HT1080 (cell line): ENCODE data around the gene GRK5. TPM values are rescaled to one million over a fixed set of nuclear protein-coding genes. Genes with fewer than 3 reads are reported as not detected.

Source experiments
- DNase-seq: peaks from one replicate; pipeline ENCODE4 v3.0.0-alpha.2; 2015; ENCODE audit warnings: low read depth
- total RNA-seq: library from RNA; depleted of rRNA; stranded (reverse); fragments of >200 nt; shearing (Covaris generic); gene quantifications from 2 replicates; pipeline ENCODE4 v1.2.3, GENCODE V29; 2014

GRK5 gene
- total RNA-seq, 1 experiment from 2014 or later, result 11.4 TPM

DNA sequence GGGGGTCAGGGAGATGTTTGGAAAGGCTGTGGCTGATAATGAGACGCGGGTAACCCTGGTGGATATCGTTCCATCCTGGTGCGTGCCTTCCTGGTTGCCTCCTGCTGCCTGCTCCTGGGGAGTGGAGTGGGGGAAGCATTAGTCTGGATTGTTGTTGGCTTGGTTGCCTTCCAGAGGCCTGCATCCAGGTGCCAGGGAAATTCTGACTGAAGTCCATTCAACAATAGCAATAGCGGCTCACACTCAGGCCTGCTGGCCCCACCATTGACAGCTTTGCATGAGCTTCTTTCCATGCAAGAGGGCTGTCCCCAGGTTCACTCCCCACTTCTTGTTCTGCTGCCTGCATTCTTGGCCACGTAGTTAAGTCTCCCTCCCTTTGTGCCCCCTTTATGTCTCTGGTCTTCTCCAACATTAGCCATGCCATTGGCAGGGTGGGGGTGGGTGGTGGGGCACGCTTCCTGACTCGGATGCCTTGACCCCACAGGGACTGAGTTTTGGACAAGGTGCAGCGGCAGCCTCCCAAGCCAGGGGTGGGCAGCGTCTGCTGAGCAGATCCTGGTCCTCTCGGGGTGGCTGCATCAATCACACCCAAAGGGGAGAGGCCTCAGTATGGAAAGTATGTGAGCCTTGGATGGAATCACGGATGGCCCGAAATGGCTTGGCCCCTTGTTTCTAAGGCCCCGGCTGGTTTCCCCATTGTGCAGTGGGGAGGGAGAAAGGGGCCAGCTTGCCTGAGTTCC lies 150.2 kb downstream of the GRK5 start:
- DNase-seq, result no peak

DNA sequence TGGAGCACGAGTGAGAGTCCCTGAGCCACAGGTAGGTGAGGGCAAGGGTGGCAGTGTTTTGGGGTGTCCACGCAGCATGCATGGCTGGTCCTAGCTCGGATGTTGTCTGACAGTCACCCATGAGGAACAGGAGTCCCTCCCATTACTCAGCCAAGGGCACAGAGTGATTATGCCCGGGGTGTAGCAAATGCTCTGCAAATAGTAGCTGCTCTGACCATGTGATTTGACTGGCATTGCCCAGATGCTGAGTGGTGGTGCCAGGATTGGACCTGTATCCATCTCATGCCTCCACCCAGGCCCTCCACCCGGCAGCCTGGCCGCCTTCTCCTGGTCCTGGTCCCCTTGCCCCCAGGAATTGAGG lies 150.8 kb downstream of the GRK5 start:
- no peak for DNase-seq

DNA sequence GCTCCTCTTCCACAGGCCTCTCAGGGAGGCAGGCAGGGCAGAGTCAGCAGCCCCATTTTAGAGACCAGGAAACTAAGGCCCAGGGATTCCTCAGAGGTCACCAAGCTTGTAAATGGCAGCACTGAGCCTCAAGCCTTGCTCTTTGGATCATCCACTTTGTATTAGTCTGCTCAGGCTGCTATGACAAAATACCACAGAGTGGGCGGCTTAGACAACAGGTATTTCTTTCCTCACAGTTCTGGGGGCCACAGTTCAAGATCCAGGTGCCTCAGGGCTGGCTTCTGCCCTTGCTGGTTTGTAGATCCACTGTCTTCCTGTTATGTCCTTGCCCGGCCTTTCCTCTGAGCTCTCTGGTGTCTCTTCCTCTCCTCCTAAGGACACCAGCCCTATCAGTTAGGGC lies 151.2 kb downstream of the GRK5 start:
- DNase-seq, result no peak

DNA sequence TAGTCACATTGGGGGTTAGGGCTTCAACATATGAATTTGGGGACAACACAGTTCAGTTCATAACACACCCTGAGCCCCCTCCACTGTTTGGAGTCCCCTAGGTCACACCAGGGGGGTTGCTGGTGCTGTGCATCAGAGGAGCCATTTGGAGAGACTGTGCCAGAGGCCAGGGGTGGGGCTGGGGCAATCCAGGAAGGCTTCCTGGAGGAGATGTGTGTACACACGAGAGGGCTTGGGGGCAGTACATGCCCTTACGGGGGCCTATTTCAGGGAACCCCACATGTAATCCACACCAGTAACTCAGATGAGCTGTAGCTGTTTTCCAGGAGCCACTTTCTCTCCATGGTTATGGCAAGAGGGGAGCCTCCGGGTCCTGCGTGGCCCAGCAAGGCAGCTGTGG lies 151.7 kb downstream of the GRK5 start:
- DNase-seq, result no peak

DNA sequence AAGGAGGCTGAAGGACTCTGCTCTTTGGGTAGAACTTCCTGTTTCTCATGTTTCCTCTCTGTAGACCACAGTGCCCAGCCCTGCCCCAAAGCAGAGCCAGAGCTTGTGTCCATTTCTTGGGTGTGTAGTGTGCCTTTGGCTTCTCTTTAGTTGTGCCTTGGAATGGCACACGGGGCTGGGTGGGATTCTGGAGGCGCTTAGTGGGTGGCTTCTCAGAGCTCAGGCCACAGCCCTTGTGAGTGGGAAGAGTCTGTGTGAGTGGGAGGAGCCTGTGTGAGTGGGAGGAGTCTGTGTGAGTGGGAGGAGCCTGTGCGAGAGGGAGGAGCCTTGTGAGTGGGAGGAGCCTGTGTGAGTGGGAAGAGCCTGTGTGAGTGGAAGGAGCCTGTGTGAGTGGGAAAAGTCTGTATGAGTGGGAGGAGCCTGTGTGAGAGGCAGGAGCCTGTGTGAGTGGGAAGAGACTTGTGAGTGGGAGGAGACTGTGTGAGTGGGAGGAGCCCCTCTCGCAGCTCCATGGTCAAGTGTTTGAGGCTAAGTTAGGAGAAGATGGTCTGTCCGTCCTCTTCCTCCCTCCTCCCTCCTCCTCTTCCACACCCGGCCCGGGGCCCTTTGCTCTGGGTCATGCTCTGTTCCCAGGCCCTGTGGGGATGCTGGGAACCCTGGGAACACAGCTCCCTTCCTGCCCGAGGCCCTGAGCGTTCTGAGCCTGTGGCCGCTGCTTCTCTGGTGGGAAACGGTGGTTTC lies 153.0 kb downstream of the GRK5 start:
- no peak for DNase-seq

DNA sequence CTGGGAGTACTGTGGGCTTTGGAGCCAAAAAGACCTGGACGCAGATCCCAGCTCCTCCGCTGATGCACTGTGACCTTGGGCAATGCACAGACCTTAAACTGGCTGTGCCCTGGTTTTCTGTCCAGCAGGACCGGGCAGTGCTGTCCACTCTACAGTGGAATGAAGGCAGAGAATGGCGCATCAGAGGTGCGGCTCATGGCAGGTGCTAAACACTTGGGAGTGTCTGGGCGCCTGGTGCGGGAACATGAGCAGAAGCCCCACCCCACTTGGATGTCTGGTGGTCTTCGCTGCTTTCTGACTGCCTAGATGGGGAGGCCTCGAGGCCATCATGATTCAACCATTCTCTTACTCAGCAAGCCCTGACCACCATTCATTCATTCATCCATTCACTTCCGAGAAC lies 153.7 kb downstream of the GRK5 start:
- no peak for DNase-seq

DNA sequence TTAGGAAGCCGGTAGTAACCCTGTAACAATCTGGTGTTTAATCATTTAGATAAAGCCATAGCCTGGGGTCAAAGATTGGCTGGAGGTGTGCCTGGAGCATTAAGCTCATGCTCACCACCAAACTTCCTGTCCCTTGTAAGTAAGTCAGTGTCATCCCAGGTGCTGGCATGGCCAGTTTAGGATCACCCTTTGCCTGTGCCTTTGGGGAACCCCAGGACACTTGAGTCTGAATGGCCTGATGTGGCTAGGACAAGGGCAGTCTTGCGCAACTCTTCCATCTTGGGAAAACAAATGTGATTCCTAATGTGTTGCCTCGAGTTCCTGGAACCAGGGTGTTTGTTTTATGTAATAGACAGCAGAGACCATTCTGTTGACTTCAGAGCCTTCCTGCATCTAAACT lies 154.8 kb downstream of the GRK5 start:
- no peak for DNase-seq

DNA sequence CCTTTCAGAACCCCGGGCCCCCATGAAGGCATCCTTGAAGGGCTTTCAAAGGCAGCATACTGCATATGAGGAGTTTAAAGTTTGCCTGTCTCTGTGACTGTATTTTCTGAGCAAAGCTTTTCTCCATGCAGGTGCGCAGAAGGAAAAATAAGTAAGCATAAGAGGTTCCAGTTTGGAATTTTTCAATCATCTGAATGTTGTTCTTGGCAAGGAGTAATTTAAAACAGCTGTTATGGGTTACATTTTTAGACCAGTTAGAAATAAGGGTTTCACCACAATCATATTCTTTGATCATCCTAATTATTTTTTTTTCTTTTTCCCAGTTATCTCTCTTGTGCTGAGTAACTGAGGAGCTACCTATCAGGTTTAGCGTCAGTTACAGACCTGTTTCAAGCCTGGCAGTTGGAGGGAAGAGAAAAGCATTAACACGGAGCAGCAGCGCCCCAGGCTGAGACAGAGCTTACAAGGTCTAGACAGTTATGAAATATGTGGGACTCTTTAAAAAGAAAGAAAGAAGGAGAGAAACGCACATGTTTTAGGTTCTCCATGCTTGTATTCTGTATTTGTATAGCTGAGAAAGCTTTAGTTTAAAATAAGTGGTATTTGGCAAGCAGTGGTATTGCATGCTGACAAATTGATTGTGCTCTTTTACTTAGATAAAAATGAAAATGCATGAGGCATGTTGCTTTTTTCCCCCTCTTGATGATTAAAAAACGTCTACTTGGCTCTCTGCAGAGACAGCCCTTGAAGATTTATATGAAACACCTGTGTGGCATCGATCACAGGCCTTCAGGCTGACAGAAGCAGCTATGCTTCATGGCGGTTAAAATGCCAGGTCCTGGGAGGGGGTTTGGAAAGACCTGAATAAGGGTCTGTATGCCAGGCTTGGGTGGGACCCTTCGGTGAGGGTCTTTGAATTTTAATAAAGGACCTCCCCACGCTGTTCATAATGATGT lies 157.6 kb downstream of the GRK5 start:
- DNase-seq, result no peak

DNA sequence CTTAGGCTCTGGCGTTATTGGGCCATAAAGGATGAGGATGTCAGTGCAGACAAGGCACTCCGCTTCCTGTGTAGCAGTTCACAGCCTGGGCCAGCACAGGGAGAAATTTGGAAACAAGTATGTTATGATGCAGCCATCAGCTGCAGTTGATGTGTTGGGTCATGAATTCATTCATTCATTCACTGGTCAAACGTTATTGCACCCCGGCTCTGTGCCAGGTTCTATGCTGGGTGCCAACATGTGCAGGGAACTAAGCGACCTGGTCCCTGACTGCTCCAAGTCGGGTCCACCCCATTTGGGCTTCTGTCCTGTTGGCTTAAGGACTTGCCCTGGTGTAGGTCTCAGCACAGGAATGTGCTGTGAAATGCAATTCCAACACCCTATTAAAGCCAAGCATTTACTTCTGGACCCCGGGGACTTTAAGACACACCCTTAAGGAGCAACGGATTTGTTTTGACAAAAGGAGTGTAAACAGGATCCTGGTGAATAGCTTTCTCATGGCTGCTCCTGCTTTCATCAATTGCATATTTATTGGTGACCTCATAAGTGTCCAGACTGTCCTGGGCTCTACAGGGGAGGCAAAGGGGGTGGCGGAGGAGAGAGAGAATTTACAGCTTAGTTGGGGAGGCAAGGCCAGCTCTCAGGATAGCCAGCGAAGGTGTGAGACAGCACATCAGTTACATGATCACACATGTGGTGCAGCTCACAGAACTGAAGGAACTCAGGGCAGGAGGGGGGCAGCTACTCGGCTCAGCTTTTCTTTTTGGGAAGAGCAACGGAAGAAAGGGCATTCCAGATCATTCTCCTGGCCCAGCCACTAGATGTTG lies 158.6 kb downstream of the GRK5 start:
- DNase-seq, result no peak

DNA sequence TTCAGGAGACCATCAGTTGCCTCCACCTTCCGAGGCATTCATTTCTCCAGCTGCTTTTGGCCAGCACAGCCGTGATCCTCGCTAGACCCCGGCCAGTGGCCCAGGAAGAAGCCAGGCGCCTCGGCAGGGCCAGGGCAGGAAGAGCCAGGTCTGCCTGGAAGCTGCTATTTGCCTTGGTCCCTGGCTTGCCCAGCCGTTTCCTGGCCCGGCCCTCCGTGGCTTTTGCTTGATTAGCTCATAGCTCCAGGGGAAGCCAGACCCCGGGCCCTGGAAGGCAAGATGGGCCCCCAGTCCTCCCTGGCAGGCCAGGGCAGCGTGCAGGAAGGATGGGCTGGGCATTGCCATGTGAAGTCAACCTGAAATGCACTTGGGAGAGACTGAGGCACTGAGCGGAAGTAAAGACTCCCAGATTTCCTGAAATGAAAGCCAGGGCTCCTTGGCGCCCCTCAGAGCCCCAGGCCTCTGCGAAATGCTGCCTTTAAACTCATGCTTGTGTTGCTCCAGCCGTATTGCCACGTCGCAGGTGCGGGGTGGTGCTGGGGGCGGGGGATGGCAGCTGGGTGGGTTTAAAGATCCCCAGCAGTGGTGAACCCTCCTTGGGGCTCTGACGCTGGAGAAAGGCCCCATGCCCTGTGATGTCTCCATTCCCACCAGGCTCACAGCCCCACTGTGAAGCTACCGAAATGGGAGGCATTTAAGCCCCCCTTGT lies 160.6 kb downstream of the GRK5 start:
- no peak for DNase-seq

DNA sequence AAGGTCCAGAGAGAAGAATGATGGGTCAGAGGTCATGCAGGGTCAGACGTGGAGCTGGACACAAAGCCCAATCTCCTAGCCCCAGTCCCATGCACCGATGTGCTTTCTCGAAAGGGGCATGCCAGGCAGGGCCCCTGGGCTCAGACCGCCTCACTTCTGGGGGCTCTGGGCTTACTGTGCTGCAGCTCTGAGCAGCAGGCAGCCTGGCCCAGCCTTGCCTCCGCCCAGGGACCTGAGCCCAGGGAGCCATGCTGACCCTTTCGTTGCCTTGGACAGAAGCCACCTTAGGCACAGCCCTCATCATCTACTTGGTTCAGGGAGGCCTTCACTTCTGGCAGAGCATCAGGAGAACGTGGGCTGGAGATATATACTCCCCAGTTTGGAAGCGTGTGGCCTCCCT lies 161.2 kb downstream of the GRK5 start:
- no peak for DNase-seq

DNA sequence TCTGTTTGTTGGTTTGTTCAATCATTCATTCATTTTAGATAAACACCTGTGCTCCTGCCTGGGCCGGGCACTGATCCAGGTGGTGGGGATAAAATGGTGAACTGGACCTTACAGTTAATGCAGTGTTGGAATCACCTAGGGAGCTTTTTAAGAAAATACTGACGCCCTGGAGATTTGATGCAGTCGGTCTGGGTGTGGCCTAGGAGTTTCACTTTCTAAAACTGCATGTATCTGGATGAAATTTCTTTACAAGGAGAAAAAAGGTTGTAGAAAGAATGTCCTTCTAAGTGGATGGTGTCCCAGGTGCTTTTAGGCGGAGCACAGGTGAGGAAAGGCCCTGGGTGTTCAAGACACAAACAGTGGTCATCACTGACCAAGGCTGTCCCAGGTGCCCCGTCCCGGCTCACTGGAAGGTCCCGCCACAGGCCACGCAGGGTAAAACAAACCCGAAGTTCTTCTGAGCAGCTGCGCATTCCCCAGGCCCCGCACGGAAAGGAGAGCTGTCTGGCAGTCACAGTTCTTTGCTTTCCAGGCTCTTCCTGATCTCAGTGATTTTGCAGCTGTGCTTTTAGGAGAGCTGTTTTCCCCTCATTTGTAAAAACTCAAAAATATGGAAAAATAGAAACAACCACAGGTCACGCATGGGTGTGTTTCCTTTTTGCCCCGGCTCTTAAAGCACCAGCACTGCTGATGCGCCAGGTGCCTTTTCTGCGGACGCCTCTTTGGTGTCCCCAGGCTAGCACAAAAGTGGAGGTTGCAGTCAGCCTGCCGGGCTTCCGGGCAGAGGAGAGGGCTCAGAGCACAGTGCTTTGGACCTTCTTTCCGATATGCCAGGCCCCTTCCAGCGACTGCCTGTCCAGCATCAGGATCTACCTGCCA lies 161.9 kb downstream of the GRK5 start:
- DNase-seq, result no peak

DNA sequence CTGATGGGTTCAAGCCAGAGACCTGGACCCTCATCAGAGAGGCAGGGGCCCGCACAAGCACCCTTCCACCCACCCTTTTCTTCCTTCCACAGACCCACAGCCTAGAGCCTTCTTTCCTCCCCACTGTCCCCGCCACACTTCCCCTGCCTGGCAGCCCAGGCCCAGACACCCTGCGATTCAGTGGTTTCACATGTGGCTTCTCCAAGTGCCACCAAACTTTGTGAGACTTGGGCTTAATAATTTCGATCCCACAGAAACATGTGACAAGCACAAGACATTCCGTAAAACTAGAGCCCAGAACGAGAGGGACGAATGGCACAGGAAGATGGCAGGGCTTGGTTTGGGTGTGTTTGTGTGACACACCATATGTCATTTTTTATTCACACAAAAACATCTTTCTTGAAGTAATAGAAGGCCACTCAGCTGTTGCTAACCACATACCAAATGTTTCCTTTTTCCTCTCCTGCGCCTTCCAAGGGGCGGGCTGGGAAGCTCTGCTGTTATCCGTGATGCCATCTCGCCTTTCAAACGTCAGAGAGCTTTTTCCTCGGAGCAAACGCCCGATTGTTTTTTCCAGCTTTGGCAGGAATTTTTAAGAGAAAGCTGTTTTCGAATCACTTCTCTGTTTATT lies 162.9 kb downstream of the GRK5 start:
- DNase-seq, result no peak

DNA sequence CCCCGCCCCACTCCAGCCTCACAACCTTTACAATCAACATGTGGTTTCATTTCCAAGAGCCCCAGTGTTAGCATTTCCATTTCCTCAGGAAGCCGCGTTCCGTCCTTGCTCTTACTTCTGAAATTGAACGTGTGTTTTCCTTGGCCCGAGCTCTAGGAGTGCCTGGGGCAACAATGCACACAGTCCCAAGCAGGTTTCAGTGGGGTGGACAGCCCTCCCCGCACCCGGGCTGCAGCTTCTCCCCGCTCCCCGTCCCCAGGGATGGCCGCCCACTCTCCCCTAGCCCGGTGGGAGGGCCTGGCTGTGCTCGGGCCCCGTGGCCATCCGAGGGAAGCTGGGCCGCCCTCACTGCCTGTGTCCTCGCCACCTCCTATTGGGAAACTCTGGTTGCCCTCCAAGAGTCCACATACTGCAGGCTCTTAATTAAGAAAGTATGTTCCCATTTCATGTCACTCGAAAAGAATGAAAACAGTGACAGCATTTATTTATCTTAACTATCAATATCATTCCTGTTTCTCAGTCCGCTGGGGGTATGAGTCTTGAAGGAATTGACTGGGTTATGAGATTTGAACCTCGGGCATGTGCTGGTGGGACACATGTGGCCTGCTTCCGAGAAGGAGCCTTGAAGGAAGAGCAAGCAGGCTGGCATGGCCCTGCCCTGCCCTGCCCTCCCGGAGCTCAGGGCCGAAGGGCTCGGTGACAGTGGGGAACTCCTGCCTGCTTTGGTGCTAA lies 163.8 kb downstream of the GRK5 start:
- no peak for DNase-seq

DNA sequence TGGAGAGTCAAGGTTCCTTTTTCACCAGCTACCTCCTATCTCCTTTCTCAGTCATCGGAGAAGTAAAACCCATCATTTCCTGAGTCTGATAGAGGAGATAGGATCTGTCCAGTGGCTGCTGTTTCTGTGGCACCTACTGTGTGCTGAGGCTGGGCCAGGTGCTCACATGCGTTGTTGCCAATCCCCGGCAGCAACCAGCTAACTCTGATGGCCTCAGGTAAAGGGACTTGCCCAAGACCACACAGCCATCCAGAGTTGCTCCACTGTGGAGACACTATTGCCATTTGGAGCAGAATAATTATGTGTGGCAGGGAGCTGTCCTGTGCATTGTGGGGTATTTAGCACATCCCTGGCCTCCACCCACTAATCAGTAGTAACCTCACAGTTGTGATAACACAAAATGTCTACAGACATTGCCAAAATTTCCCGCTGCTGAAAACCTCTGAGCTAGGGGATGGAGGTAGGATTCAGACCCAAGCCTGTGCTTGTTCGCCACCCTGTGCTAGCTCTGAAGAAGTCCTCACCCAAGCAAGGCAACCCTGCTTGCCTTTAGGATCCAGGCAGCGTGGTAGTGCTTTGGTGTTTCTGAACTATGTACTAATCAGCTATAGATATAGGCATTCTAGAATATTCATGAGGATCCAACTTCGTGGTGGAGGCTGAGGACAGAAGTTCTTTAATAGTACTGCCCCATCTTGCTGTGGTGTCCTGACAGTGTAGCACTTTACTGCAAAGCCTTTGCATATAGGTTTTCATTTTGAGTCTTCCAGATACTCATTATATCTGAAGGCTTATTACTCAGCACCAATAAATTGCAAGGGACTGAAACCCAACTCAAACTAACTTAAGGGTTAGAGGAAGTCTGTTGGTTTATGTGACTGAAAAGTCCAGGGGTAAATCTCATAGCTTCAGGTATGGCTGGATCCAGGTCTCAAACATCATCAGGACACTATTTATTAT lies 164.6 kb downstream of the GRK5 start:
- DNase-seq, result no peak

DNA sequence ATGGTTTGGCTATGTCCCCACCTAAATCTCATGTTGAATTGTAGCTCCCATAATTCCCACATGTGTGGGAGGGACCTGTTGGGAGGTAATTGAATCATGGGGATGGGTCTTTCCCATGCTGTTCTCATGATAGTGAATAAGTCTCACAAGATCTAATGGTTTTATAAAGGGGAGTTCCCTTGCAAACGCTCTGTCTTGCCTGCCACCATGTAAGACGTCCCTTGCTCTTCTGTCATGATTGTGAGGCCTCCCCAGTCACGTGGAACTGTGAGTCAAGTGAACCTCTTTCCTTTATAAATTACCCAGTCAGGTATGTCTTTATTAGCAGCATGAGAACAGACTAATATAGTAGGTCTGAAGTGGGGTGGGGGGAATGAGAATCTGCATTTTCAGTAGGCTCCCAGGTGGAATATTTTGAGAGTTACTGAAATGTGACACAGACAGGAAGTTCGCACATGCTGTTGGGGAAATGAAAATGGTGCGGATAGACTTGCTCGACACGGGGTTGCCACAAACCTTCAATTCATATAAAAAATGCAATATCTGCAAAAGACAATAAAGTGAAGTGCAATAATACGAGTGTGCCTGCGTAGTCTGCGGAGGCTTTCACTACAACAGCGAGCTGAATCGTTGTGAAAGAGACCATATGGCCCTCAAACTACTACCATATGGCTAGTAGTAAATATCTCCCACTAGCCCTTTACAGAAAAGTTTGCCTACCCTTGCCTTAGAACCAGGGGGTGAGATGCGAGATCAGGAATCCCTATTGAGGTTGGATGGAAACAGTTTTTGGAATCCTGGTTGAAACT lies 166.1 kb downstream of the GRK5 start:
- DNase-seq, result no peak
